Measurements from ENCODE around the gene SETDB2. TPM values are rescaled to one million over a fixed set of nuclear protein-coding genes. Genes with fewer than 3 reads are reported as not detected.
A peak's percentile ranks its signal among the peaks of the same experiment; 100 is the strongest.

The SETDB2 gene
- total and polyA plus RNA-seq, 10 of the 15 experiments (the other 5 are each of a cell fraction or from before 2014, with no cell fraction given): 1.2 to 10.0 (median 7.4) TPM

DNA sequence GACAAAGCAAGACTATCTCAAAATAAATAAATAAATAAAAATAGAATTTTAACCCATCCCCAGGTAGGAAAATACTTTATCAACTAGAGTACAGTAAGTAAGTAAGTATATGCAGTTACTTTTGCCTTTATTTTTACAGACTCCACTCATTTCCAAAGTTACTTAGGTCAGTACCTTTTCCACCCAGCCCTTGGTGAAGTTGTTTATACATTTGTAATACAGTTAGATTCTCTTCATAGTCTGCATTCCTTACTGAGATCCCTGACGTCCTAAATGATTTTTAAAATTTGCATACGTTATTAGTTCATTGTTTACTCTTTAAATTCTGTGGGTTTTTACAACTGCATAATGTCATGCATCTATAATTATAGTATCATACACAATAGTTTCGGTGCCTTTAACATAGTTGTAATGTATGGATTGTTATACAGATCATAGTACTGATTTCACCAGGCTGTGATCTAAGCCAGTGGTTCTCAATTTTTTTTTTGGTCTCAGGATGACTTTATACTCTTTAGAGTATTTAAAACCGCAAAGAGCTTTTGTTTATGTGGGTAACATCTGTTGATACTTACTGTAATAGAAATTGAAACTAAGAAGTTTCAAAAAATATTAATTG, 10.4 kb downstream of the SETDB2 start:
- CTCF ChIA-PET: interaction anchor here (1.6 kb wide), 1 partner anchor 10 kb away, joined by 5 read pairs; the partner anchor contains the start of genes CAB39L and SETDB2
- in situ Hi-C loops (cut with MboI): loop anchor here (10.0 kb wide), 1 partner anchor 470 kb away; no protein-coding TSS in a partner anchor
- no peak for TF ChIP-seq PAX5 (IDR thresholded peaks at IDR 0.05; ENCODE audit: borderline replicate concordance, low read depth, low read length)
- TF ChIP-seq RFX5 (IDR thresholded peaks at IDR 0.05; ENCODE audit: low read depth, low read length): no peak
- no peak for TF ChIP-seq POU2F2 (IDR thresholded peaks at IDR 0.05; ENCODE audit: borderline replicate concordance, low read depth, low read length)
- TF ChIP-seq, protein P1, sequence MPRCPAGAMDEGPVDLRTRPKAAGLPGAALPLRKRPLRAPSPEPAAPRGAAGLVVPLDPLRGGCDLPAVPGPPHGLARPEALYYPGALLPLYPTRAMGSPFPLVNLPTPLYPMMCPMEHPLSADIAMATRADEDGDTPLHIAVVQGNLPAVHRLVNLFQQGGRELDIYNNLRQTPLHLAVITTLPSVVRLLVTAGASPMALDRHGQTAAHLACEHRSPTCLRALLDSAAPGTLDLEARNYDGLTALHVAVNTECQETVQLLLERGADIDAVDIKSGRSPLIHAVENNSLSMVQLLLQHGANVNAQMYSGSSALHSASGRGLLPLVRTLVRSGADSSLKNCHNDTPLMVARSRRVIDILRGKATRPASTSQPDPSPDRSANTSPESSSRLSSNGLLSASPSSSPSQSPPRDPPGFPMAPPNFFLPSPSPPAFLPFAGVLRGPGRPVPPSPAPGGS (IDR thresholded peaks at IDR 0.05; ENCODE audit: borderline replicate concordance, insufficient read depth, low read depth, low read length, poor library complexity, severe bottlenecking): no peak
- TF ChIP-seq, protein P2, sequence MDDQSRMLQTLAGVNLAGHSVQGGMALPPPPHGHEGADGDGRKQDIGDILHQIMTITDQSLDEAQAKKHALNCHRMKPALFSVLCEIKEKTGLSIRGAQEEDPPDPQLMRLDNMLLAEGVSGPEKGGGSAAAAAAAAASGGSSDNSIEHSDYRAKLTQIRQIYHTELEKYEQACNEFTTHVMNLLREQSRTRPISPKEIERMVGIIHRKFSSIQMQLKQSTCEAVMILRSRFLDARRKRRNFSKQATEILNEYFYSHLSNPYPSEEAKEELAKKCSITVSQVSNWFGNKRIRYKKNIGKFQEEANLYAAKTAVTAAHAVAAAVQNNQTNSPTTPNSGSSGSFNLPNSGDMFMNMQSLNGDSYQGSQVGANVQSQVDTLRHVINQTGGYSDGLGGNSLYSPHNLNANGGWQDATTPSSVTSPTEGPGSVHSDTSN (IDR thresholded peaks at IDR 0.05; ENCODE audit: insufficient replicate concordance, low read depth, low read length): no peak
- TF ChIP-seq FOXM1 (IDR thresholded peaks at IDR 0.05; ENCODE audit: low read depth, low read length): peak; percentile 89
- no peak for TF ChIP-seq CBX3 (IDR thresholded peaks at IDR 0.05; ENCODE audit: borderline replicate concordance, low read depth)
- TF ChIP-seq SUZ12 (IDR thresholded peaks at IDR 0.05; ENCODE audit: unreplicated experiment): no peak
- TF ChIP-seq, protein P3, sequence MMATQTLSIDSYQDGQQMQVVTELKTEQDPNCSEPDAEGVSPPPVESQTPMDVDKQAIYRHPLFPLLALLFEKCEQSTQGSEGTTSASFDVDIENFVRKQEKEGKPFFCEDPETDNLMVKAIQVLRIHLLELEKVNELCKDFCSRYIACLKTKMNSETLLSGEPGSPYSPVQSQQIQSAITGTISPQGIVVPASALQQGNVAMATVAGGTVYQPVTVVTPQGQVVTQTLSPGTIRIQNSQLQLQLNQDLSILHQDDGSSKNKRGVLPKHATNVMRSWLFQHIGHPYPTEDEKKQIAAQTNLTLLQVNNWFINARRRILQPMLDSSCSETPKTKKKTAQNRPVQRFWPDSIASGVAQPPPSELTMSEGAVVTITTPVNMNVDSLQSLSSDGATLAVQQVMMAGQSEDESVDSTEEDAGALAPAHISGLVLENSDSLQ (IDR thresholded peaks at IDR 0.05): 0 out of 2 replicates have a peak, but pooled peaks have one; percentile 10
- TF ChIP-seq KLF5 (IDR thresholded peaks at IDR 0.05; ENCODE audit: partially characterized antibody): no peak
- no peak for TF ChIP-seq HCFC1 (IDR thresholded peaks at IDR 0.05; ENCODE audit: low read length)
- TF ChIP-seq, protein P4, sequence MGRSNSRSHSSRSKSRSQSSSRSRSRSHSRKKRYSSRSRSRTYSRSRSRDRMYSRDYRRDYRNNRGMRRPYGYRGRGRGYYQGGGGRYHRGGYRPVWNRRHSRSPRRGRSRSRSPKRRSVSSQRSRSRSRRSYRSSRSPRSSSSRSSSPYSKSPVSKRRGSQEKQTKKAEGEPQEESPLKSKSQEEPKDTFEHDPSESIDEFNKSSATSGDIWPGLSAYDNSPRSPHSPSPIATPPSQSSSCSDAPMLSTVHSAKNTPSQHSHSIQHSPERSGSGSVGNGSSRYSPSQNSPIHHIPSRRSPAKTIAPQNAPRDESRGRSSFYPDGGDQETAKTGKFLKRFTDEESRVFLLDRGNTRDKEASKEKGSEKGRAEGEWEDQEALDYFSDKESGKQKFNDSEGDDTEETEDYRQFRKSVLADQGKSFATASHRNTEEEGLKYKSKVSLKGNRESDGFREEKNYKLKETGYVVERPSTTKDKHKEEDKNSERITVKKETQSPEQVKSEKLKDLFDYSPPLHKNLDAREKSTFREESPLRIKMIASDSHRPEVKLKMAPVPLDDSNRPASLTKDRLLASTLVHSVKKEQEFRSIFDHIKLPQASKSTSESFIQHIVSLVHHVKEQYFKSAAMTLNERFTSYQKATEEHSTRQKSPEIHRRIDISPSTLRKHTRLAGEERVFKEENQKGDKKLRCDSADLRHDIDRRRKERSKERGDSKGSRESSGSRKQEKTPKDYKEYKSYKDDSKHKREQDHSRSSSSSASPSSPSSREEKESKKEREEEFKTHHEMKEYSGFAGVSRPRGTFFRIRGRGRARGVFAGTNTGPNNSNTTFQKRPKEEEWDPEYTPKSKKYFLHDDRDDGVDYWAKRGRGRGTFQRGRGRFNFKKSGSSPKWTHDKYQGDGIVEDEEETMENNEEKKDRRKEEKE (IDR thresholded peaks at IDR 0.05): no peak
- no peak for TF ChIP-seq NRF1 (conservative IDR thresholded peaks at IDR 0.05; ENCODE audit: low read depth, low read length)
- TF ChIP-seq TARDBP (IDR thresholded peaks at IDR 0.05; ENCODE audit: borderline replicate concordance): no peak

More for the DNA sequence above, 10.4 kb downstream of the SETDB2 start:
- Histone ChIP-seq H3K4me3 (no peak overlapping the region), H3K9ac (ENCODE audit: control insufficient read depth, insufficient read depth, low read length) (no peak overlapping the region), H3K9me3 (replicated peaks; ENCODE audit: control insufficient read depth, insufficient read depth, low read length) (no peaks in the 10 kb centered on the region), H3K4me1 (ENCODE audit: control insufficient read depth, insufficient read depth, low read length) (peaks cover 14% of the 10 kb centered on the region; the same call in 1 of the 2 replicates), H3K79me2 (ENCODE audit: control insufficient read depth, insufficient read depth, low read length) (peaks cover 6% of the 10 kb centered on the region), H3K27me3 (replicated peaks in 1 of 2; ENCODE audit: control insufficient read depth in 2 of 2, insufficient read depth in 2 of 2, low read length in 1 of 2) (no peaks in the 10 kb centered on the region), H3K27ac (ENCODE audit: control insufficient read depth, insufficient read depth) (peak overlapping the region; percentile 13; the same call in 1 of the 2 replicates), H3K4me2 (ENCODE audit: control insufficient read depth, insufficient read depth) (peak overlapping the region; percentile 61), H4K20me1 (ENCODE audit: control insufficient read depth, insufficient read depth) (no peaks in the 10 kb centered on the region), H3K36me3 (ENCODE audit: control insufficient read depth in 2 of 2, insufficient read depth in 2 of 2, low read length in 1 of 2) (no peaks in the 10 kb centered on the region), H2AFZ (ENCODE audit: control insufficient read depth, low read depth, low read length) (no peak overlapping the region)
- SMC1A ChIA-PET (ENCODE audit: uncharacterized antibody, unreplicated experiment): interaction anchor here (0.7 to 1.4 kb wide), 3 partner anchors 8 to 556 kb away, joined by 3 to 9 read pairs (median 4); no protein-coding TSS in a partner anchor
- ATAC-seq (peak; percentile 97), DNase-seq (ENCODE audit: low read depth, low spot score) (no peak), FAIRE-seq (peak; percentile 59)
- POLR2A ChIA-PET: interaction anchor here (0.5 to 3.5 kb wide), 4 partner anchors 11 to 433 kb away, joined by 3 to 25 read pairs (median 4); partner anchors contain the start of genes CAB39L and SETDB2
- RAD21 ChIA-PET (ENCODE audit: unreplicated experiment): interaction anchor here (1.0 to 1.6 kb wide), 4 partner anchors 8 to 175 kb away, joined by 3 to 6 read pairs (median 4); partner anchors contain the start of genes ARL11, CAB39L and SETDB2
- BruUV-seq (replicated peaks): no TSS peak
- intact Hi-C loops (cut with micrococcal nuclease; ENCODE audit: unreplicated experiment): no loop called here
- WGBS (ENCODE audit: insufficient coverage, insufficient replicate concordance, low lambda C conversion rate, missing lambda C conversion rate): under 1% methylated on average over 4 of the region's 4 CpGs

Data from GM12878 (cell line).